Mesothelial cell of epicardium (in vitro differentiated cells): ENCODE data around the gene EIF4G3. TPM values are rescaled to one million over a fixed set of nuclear protein-coding genes. Genes with fewer than 3 reads are reported as not detected.

Source experiments
- DNase-seq, 2 experiments: peaks; one replicate each; pipeline ENCODE4 v3.0.0; 2021; ENCODE audit warnings: low spot score in 2 of 2; ENCODE audit not compliant: unreplicated experiment in 2 of 2
- H3K27ac Mint-ChIP-seq: 2 replicates; pipeline ENCODE4 v1.8.0; 2021; ENCODE audit warnings: mixed read lengths
- H3K27me3 Mint-ChIP-seq: 2 replicates; pipeline ENCODE4 v1.8.0; 2021; ENCODE audit warnings: low read depth, mixed read lengths
- H3K36me3 Mint-ChIP-seq: 2 replicates; pipeline ENCODE4 v1.8.0; 2021; ENCODE audit warnings: mixed read lengths
- H3K4me1 Mint-ChIP-seq: 2 replicates; pipeline ENCODE4 v1.8.0; 2021; ENCODE audit warnings: mixed read lengths
- H3K4me3 Mint-ChIP-seq: 2 replicates; pipeline ENCODE4 v1.8.0; 2021; ENCODE audit warnings: mild to moderate bottlenecking, moderate library complexity, mixed read lengths
- H3K9me3 Mint-ChIP-seq: 2 replicates; pipeline ENCODE4 v1.8.0; 2021; ENCODE audit warnings: mixed read lengths
- CTCF ChIP-seq: fragments of 200-600 bp; sonication (generic); IDR thresholded peaks from one replicate; pipeline ENCODE4 v1.5.0; 2021; ENCODE audit warnings: antibody characterized with exemption; ENCODE audit not compliant: unreplicated experiment
- total RNA-seq: library from RNA; stranded (reverse); gene quantifications from 3 replicates; pipeline ENCODE4 v1.2.1, GENCODE V29; 2021

Gene EIF4G3
- total RNA-seq, 1 donor from 2014 or later = 106 TPM

GRCh38 chr1:21066356-21067012 is 110.2 kb downstream of the EIF4G3 start:
- H3K9me3 Mint-ChIP-seq = no peaks in the 10 kb centered on the region
- no peaks in the 10 kb centered on the region for H3K27me3 Mint-ChIP-seq
- TF ChIP-seq CTCF = no peak
- H3K27ac Mint-ChIP-seq = no peak overlapping the region
- DNase-seq = no peak
- no peak overlapping the region for H3K4me3 Mint-ChIP-seq
- H3K4me1 Mint-ChIP-seq = peaks cover 12% of the 10 kb centered on the region
- no peaks in the 10 kb centered on the region for H3K36me3 Mint-ChIP-seq

- DNase-seq = no peak
- Mint-ChIP-seq H3K9me3 (no peaks in the 10 kb centered on the region), H3K27ac (no peak overlapping the region), H3K27me3 (no peaks in the 10 kb centered on the region), H3K36me3 (no peaks in the 10 kb centered on the region), H3K4me1 (peaks cover 12% of the 10 kb centered on the region), H3K4me3 (no peak overlapping the region)
- no peak for TF ChIP-seq CTCF
These were observed 110.8 kb downstream of the EIF4G3 start for GRCh38 chr1:21065851-21066250.

GRCh38 chr1:21064057-21064456 is 112.6 kb downstream of the EIF4G3 start:
- Mint-ChIP-seq H3K36me3 (no peaks in the 10 kb centered on the region), H3K27me3 (no peaks in the 10 kb centered on the region), H3K27ac (no peak overlapping the region), H3K4me3 (no peak overlapping the region), H3K4me1 (peaks cover 8% of the 10 kb centered on the region), H3K9me3 (no peaks in the 10 kb centered on the region)
- no peak for DNase-seq
- no peak for TF ChIP-seq CTCF

- Mint-ChIP-seq H3K9me3 (no peaks in the 10 kb centered on the region), H3K27me3 (no peaks in the 10 kb centered on the region), H3K36me3 (no peaks in the 10 kb centered on the region), H3K27ac (no peak overlapping the region), H3K4me1 (peaks cover 7% of the 10 kb centered on the region), H3K4me3 (no peak overlapping the region)
- no peak for DNase-seq
- TF ChIP-seq CTCF = no peak
These were observed 116.2 kb downstream of the EIF4G3 start for GRCh38 chr1:21060523-21060922.

GRCh38 chr1:21059021-21059420 is 117.7 kb downstream of the EIF4G3 start:
- H3K9me3 Mint-ChIP-seq = peaks cover 4% of the 10 kb centered on the region
- no peak for TF ChIP-seq CTCF
- no peaks in the 10 kb centered on the region for H3K27me3 Mint-ChIP-seq
- no peak for DNase-seq
- H3K4me3 Mint-ChIP-seq = no peak overlapping the region
- H3K4me1 Mint-ChIP-seq = peaks cover 7% of the 10 kb centered on the region
- no peak overlapping the region for H3K27ac Mint-ChIP-seq
- peaks cover 5% of the 10 kb centered on the region for H3K36me3 Mint-ChIP-seq
